ENCODE data around the gene FDX1. TPM values are rescaled to one million over a fixed set of nuclear protein-coding genes. Genes with fewer than 3 reads are reported as not detected.
A peak's percentile ranks its signal among the peaks of the same experiment; 100 is the strongest.

FDX1 gene
- total and polyA plus RNA-seq, 11 donors: 12.3 to 28.5 (median 21.1) TPM

DNA sequence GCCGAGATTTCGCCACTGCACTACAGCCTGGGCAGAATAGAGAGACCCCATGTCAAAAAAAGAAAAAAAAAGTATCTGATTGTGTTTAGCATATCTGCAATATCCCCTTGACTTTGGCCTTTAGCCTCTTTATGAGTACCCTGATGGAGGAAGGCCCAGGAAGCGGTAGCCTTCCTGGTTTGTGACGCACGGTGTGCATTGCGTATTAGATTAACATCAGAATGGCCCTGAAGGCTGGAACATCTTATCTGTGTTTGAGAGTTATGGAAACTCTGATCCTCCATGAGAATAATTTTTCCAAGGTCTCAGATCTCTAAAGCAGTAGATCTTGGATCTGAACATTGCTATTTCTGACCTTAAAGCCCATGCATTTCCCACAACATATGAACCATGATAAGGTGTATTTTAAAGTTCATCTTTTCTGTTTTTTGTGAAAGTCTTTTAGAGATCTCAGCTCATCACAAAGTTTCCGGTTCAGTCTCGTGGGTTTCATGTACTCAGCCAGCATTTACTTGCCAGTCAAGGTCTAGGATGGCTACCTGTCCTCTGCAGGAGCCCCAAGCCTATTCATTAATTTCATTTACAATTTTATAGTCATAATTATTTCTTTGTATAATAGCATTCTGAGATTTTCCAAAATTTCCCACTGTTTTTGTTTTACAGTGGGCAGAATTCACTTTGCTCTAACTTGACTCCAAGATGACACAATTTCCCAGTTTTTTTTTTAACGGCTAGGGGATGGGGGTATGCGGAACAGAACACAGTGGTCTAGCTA is 605 bp upstream of the FDX1 start:
- H3K27me3 ChIP-seq: no peaks in the 10 kb centered on the region
- no peak for ATAC-seq
- no peaks in the 10 kb centered on the region for H3K9me3 ChIP-seq
- intact Hi-C loops (cut with DNase I): loop anchor here in 1 of 10 donors (10.0 kb wide), 1 partner anchor 134 kb away; the partner anchor contains the start of gene RDX
- no peak for DNase-seq
- peak overlapping the region; percentile 73 to 94 (median 84) for H3K4me3 ChIP-seq
- H3K4me1 ChIP-seq: peaks cover 0 to 38% (median 30%) of the 10 kb centered on the region in 12 donors
- H3K36me3 ChIP-seq: no peaks in the 10 kb centered on the region
- peak overlapping the region; percentile 74 to 97 (median 91) for H3K27ac ChIP-seq
- no peak for TF ChIP-seq POLR2A (IDR thresholded peaks at IDR 0.05)
- TF ChIP-seq, protein P1, sequence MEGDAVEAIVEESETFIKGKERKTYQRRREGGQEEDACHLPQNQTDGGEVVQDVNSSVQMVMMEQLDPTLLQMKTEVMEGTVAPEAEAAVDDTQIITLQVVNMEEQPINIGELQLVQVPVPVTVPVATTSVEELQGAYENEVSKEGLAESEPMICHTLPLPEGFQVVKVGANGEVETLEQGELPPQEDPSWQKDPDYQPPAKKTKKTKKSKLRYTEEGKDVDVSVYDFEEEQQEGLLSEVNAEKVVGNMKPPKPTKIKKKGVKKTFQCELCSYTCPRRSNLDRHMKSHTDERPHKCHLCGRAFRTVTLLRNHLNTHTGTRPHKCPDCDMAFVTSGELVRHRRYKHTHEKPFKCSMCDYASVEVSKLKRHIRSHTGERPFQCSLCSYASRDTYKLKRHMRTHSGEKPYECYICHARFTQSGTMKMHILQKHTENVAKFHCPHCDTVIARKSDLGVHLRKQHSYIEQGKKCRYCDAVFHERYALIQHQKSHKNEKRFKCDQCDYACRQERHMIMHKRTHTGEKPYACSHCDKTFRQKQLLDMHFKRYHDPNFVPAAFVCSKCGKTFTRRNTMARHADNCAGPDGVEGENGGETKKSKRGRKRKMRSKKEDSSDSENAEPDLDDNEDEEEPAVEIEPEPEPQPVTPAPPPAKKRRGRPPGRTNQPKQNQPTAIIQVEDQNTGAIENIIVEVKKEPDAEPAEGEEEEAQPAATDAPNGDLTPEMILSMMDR (IDR thresholded peaks at IDR 0.05): no peak
- WGBS, 4 donors: 63 to 67% (median 65%) methylated on average over 10 of the region's 10 CpGs

DNA sequence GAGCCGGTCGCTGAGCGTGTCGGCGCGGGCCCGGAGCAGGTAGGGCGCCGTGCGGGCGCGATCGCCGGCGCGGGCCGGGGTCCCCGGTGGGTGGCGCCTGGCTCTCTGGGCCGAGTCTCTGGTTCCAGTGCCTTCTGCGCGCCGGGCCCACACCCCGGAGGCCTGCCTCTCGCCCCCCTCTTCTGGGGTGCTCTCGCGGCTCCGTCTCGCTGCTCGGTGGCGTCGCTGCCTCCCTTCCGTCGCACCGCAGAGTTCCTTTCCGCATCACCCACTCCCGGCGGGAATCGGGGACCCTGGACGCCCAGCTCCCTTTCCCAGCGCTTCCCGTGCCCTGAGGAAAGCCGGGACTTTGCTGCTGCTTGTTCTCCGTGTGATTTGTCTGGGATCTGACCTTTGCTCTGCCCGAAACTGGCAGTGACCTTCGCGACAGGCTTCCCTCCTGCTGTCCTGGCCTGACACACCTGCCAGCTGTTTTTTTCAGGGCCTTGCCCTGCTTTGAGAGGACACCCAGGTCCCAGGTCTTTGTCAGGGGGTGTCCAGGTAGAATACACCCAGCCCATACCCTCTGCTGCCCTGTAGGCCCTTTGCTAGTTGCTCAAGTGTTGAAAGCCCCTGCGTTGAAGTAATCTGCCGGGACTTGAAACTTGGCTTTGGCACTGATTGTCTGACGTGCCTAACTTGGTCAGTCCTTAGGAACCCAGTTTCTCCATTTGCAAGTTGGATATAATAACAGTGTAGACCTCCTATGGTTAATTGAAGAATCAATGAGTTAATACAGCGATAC is 711 bp downstream of the FDX1 start:
- DNase-seq (peak in 4 of 5 donors; percentile 7 to 48 (median 36)), ATAC-seq (peak; percentile 32 to 51 (median 45))
- Histone ChIP-seq H3K4me3 (peak overlapping the region; percentile 73 to 94 (median 84)), H3K9me3 (no peaks in the 10 kb centered on the region), H3K4me1 (peaks cover 0 to 46% (median 35%) of the 10 kb centered on the region in 12 donors), H3K27ac (peak overlapping the region; percentile 74 to 97 (median 91)), H3K27me3 (no peaks in the 10 kb centered on the region), H3K36me3 (no peaks in the 10 kb centered on the region)
- intact Hi-C loops (cut with DNase I): loop anchor here (2.0 to 10.0 kb wide), 8 partner anchors 53 to 804 kb away; partner anchors contain the start of gene RDX (in 2 of the 10)
- whole genome bisulfite sequencing, 4 donors: 0 to 1% (median 0%) methylated on average over 23 to 51 of the region's 51 CpGs
- TF ChIP-seq POLR2A (IDR thresholded peaks at IDR 0.05): no peak
- TF ChIP-seq, protein P1 (IDR thresholded peaks at IDR 0.05): peak in 1 of 12 donors; percentile 25

DNA sequence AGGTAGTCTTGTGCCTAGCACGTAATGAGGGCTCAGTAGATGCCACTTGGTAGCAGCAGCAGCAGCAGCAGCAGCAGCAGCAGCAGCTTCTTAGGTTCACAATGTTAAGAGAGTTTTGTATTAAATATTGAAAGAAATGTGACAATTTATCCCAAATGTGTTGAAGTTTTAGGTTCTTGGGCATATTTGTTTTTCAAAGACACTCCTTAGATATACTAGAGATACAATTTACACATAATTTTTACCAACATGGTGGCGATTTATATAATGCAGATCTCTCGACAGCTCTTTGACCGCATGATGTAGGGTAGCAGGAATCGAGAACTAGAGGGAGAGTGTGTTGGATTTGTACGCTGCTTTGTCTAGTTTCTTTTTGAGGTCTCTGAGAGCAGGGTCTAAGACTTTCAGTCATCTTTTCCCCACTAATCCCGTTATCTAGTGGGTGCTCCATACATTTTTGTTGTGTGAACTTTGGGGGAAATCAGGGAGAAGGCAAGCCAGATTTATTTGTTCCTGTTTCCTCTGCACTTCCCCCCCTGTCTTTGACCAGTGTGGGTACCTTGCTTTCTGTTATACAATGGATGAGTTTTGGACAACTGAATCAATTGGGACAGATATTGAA is 1.4 kb downstream of the FDX1 start:
- no peaks in the 10 kb centered on the region for H3K36me3 ChIP-seq
- WGBS, 4 donors: 15 to 28% (median 22%) methylated on average over 7 of the region's 7 CpGs
- intact Hi-C loops (cut with DNase I): loop anchor here (2.0 to 10.0 kb wide), 8 partner anchors 54 to 804 kb away; partner anchors contain the start of gene RDX (in 2 of the 10)
- H3K9me3 ChIP-seq: no peaks in the 10 kb centered on the region
- TF ChIP-seq, protein P1 (IDR thresholded peaks at IDR 0.05): no peak
- TF ChIP-seq POLR2A (IDR thresholded peaks at IDR 0.05): no peak
- peak overlapping the region in 11 of 12 donors; percentile 74 to 97 (median 92) for H3K27ac ChIP-seq
- no peak for DNase-seq
- peak overlapping the region; percentile 73 to 94 (median 84) for H3K4me3 ChIP-seq
- H3K27me3 ChIP-seq: no peaks in the 10 kb centered on the region
- peak in 2 of 4 donors; percentile 4 to 17 for ATAC-seq
- H3K4me1 ChIP-seq: peaks cover 0 to 53% (median 42%) of the 10 kb centered on the region in 12 donors
